HCT116 (cell line): ENCODE results near the gene OTULINL. TPM values are rescaled to one million over a fixed set of nuclear protein-coding genes. Genes with fewer than 3 reads are reported as not detected.

Experiments
- ATAC-seq: fragments of 200-7000 bp; cut with Tn5 transposase; 2 replicates; pipeline ENCODE4 v1.9.1; 2020; ENCODE audit warnings: mild to moderate bottlenecking, moderate library complexity
- BruUV-seq: library from RNA; stranded (reverse); fragments of 400-500 nt; replicated peaks from 2 replicates; lab custom pipeline; 2021; lab: Mats Ljungman, UMichigan
- CTCF ChIA-PET: fragments of 300-600 bp; sonication (Branson Sonifier 250); formaldehyde crosslinking; loops from one replicate; lab custom pipeline; 2021; ENCODE audit warnings: antibody characterized with exemption; lab: Charles Lee
- POLR2A ChIA-PET: fragments of 300-600, 350-600 bp; sonication (Branson Sonifier 250); formaldehyde crosslinking; loops from one replicate; lab custom pipeline; 2021; ENCODE audit warnings: antibody characterized with exemption; lab: Charles Lee
- RAD21 ChIA-PET, 2 experiments: fragments of 300-600 bp; sonication (Branson Sonifier 250); formaldehyde crosslinking; loops; one replicate each; lab custom pipeline; 2023; ENCODE audit warnings: low total read pairs in 2 of 2; ENCODE audit not compliant: uncharacterized antibody in 2 of 2, unreplicated experiment in 2 of 2, low non-redundant PET in 1 of 2; lab: Charles Lee
- DNase-seq: peaks from one replicate; pipeline ENCODE4 v3.0.0-alpha.2; 2010; ENCODE audit warnings: low read depth, low spot score
- H2AFZ ChIP-seq: fragments of 200-600 bp; shearing (Covaris generic), sonication (generic); 2 replicates; pipeline ENCODE4 v1.6.1; 2017; ENCODE audit warnings: low read depth, mixed run types, mixed read lengths, antibody characterized with exemption, low read length; ENCODE audit not compliant: poor library complexity, severe bottlenecking
- H3K27ac ChIP-seq: 2 replicates; pipeline ENCODE4 v1.5.1; 2012; ENCODE audit warnings: low read depth, low read length
- H3K27me3 ChIP-seq: fragments of 200-600 bp; sonication (generic); 2 replicates; pipeline ENCODE4 v1.6.1; 2016; ENCODE audit warnings: mixed run types, low read length, mixed read lengths; ENCODE audit not compliant: insufficient read depth
- H3K36me3 ChIP-seq, 2 experiments: fragments of 200-500 bp in 1 of 2; fragments of 200-600 bp in 1 of 2; sonication (Bioruptor generic) in 1 of 2; sonication (generic) in 1 of 2; 2 replicates each; pipeline versions ENCODE4 v1.5.1 to v1.6.1; 2014 to 2016; ENCODE audit warnings: low read length in 2 of 2, inconsistent platforms in 1 of 2, mixed read lengths in 1 of 2, mixed run types in 1 of 2; ENCODE audit not compliant: insufficient read depth in 2 of 2, control insufficient read depth in 1 of 2
- H3K4me1 ChIP-seq, 2 experiments: fragments of 200-600 bp in 1 of 2; sonication (generic) in 1 of 2; 2 replicates each; pipeline versions ENCODE4 v1.5.1 to v1.6.1; 2012 to 2017; ENCODE audit warnings: low read length in 2 of 2, inconsistent platforms in 1 of 2, mild to moderate bottlenecking in 1 of 2, mixed read lengths in 1 of 2, mixed run types in 1 of 2, moderate library complexity in 1 of 2; ENCODE audit not compliant: insufficient read depth in 2 of 2, control insufficient read depth in 1 of 2
- H3K4me2 ChIP-seq: fragments of 200-600 bp; sonication (generic); 2 replicates; pipeline ENCODE4 v1.6.1; 2017; ENCODE audit warnings: mixed run types, low read length, mixed read lengths
- H3K4me3 ChIP-seq, 2 experiments: fragments of 200-600 bp in 1 of 2; sonication (generic) in 1 of 2; replicated peaks in 1 of 2; 2 replicates each; pipeline ENCODE4 v1.5.1; 2011 to 2016; ENCODE audit warnings: low read length in 2 of 2, control low read depth in 1 of 2, low read depth in 1 of 2, mild to moderate bottlenecking in 1 of 2, mixed read lengths in 1 of 2, mixed run types in 1 of 2
- H3K79me2 ChIP-seq: fragments of 200-600 bp; sonication (generic); 2 replicates; pipeline ENCODE4 v1.6.1; 2017; ENCODE audit warnings: mild to moderate bottlenecking, mixed run types, low read length, moderate library complexity, mixed read lengths; ENCODE audit not compliant: insufficient read depth
- H3K9ac ChIP-seq: fragments of 200-600 bp; sonication (generic); 2 replicates; pipeline ENCODE4 v1.6.1; 2016; ENCODE audit warnings: low read length, mixed read lengths
- H3K9me2 ChIP-seq: fragments of 200-600 bp; sonication (generic), shearing (Covaris generic); 2 replicates; pipeline ENCODE4 v1.6.1; 2017; ENCODE audit warnings: mixed run types, mild to moderate bottlenecking, moderate library complexity; ENCODE audit not compliant: insufficient read depth
- H3K9me3 ChIP-seq, 2 experiments: fragments of 200-500 bp in 1 of 2; fragments of 200-600 bp in 1 of 2; sonication (Bioruptor generic) in 1 of 2; sonication (generic) in 1 of 2; 2 replicates each; pipeline ENCODE4 v1.6.1; 2014 to 2017; ENCODE audit warnings: low read length in 2 of 2, mixed read lengths in 2 of 2, inconsistent platforms in 1 of 2, low read depth in 1 of 2, mild to moderate bottlenecking in 1 of 2, mixed run types in 1 of 2, moderate library complexity in 1 of 2; ENCODE audit not compliant: control insufficient read depth in 1 of 2, insufficient read depth in 1 of 2
- H4K20me1 ChIP-seq: fragments of 200-600 bp; sonication (generic), shearing (Covaris generic); 2 replicates; pipeline ENCODE4 v1.6.1; 2017; ENCODE audit warnings: mixed run types, mild to moderate bottlenecking, moderate library complexity; ENCODE audit not compliant: insufficient read depth
- ATF3 ChIP-seq: IDR thresholded peaks from 2 replicates; pipeline ENCODE4 v1.6.1; 2012
- CBX3 ChIP-seq: IDR thresholded peaks from 2 replicates; pipeline ENCODE4 v1.6.1; 2012; ENCODE audit warnings: low read depth
- CEBPB ChIP-seq: IDR thresholded peaks from 2 replicates; pipeline ENCODE4 v1.6.1; 2012; ENCODE audit warnings: low read depth
- CTCF ChIP-seq, 3 experiments: fragments of 200-600 bp in 1 of 3; sonication (generic) in 1 of 3; IDR thresholded peaks in 2 of 3; conservative IDR thresholded peaks in 1 of 3; 2 replicates each; pipeline ENCODE4 v1.5.1; 2012 to 2017; ENCODE audit warnings: low read depth in 2 of 3, low read length in 2 of 3, antibody characterized with exemption in 1 of 3, borderline replicate concordance in 1 of 3, control low read depth in 1 of 3, mild to moderate bottlenecking in 1 of 3, mixed read lengths in 1 of 3, mixed run types in 1 of 3, moderate library complexity in 1 of 3; ENCODE audit not compliant: insufficient read depth in 1 of 3
- EGR1 ChIP-seq: IDR thresholded peaks from 2 replicates; pipeline ENCODE4 v1.6.1; 2012; ENCODE audit warnings: low read depth
- ELF1 ChIP-seq: IDR thresholded peaks from 2 replicates; pipeline ENCODE4 v1.6.1; 2012; ENCODE audit warnings: low read depth, borderline replicate concordance
- FOSL1 ChIP-seq: IDR thresholded peaks from 2 replicates; pipeline ENCODE4 v1.6.1; 2012; ENCODE audit warnings: low read depth
- JUND ChIP-seq: IDR thresholded peaks from 2 replicates; pipeline ENCODE4 v1.6.1; 2012
- MAX ChIP-seq: IDR thresholded peaks from 2 replicates; pipeline ENCODE4 v1.6.1; 2012
- REST ChIP-seq: IDR thresholded peaks from 2 replicates; pipeline ENCODE4 v1.6.1; 2012; ENCODE audit warnings: low read depth
- SIN3A ChIP-seq: IDR thresholded peaks from 2 replicates; pipeline ENCODE4 v1.6.1; 2012; ENCODE audit warnings: low read depth
- SRF ChIP-seq: IDR thresholded peaks from 2 replicates; pipeline ENCODE4 v1.6.1; 2012; ENCODE audit warnings: low read depth
- TCF7L2 ChIP-seq: IDR thresholded peaks from 2 replicates; pipeline ENCODE4 v1.7.0; 2011; ENCODE audit warnings: borderline replicate concordance, inconsistent platforms; ENCODE audit not compliant: insufficient read depth, insufficient read length; ENCODE audit errors: extremely low read depth
- YY1 ChIP-seq: IDR thresholded peaks from 2 replicates; pipeline ENCODE4 v1.6.1; 2011; ENCODE audit warnings: low read length, low read depth, moderate library complexity, mild to moderate bottlenecking; ENCODE audit not compliant: insufficient replicate concordance; ENCODE audit errors: extremely low read depth
- ZBTB33 ChIP-seq: IDR thresholded peaks from 2 replicates; pipeline ENCODE4 v1.6.1; 2011; ENCODE audit warnings: mild to moderate bottlenecking, low read length, moderate library complexity; ENCODE audit not compliant: insufficient replicate concordance; ENCODE audit errors: extremely low read depth
- ZNF274 ChIP-seq: fragments of 200-500 bp; sonication (Bioruptor generic); IDR thresholded peaks from 2 replicates; pipeline ENCODE4 v1.6.1; 2014; ENCODE audit warnings: mild to moderate bottlenecking, low read depth, low read length, inconsistent platforms
- intact Hi-C: fragments of 100-400 bp; cut with micrococcal nuclease; formaldehyde crosslinking; loops from 2 replicates; pipeline ENCODE4 v1.10.0; 2022
- total RNA-seq: library from RNA; stranded (reverse); gene quantifications from one replicate; pipeline ENCODE4 v1.2.1, GENCODE V29; 2021; ENCODE audit not compliant: unreplicated experiment

The OTULINL gene
- total RNA-seq, 1 experiment from 2014 or later, result 8.8 TPM

- Histone ChIP-seq H3K79me2 (no peaks in the 10 kb centered on the region), H3K9ac (no peak overlapping the region), H3K9me2 (no peaks in the 10 kb centered on the region), H3K36me3 (no peaks in the 10 kb centered on the region), H2AFZ (no peak overlapping the region), H3K27ac (no peak overlapping the region), H3K9me3 (no peaks in the 10 kb centered on the region), H3K27me3 (no peaks in the 10 kb centered on the region), H4K20me1 (no peaks in the 10 kb centered on the region), H3K4me3 (no peak overlapping the region), H3K4me1 (peaks cover 3 to 5% of the 10 kb centered on the region in 2 experiments; a peak in 2 of 4 replicates), H3K4me2 (no peak overlapping the region)
- intact Hi-C loops, result no loop called here
- RAD21 ChIA-PET, result no interaction called here
- no TSS peak for BruUV-seq
- DNase-seq (no peak), ATAC-seq (no peak)
- POLR2A ChIA-PET, result no interaction called here
- CTCF ChIA-PET, result no interaction called here
- TF ChIP-seq ATF3, result no peak
- TF ChIP-seq SIN3A, result no peak
- TF ChIP-seq ZBTB33, result no peak
- TF ChIP-seq MAX, result no peak
- TF ChIP-seq ELF1, result no peak
- no peak for TF ChIP-seq YY1
- no peak for TF ChIP-seq CTCF (IDR thresholded peaks at IDR 0.05 in 2 of 3, conservative IDR thresholded peaks at IDR 0.05 in 1 of 3; ENCODE audit: borderline replicate concordance in 1 of 3, insufficient read depth in 1 of 3, low read depth in 2 of 3, low read length in 2 of 3)
- no peak for TF ChIP-seq REST
- TF ChIP-seq FOSL1, result no peak
- TF ChIP-seq CBX3, result no peak
- TF ChIP-seq EGR1, result no peak
- no peak for TF ChIP-seq CEBPB
- no peak for TF ChIP-seq SRF
- TF ChIP-seq JUND, result no peak
- no peak for TF ChIP-seq ZNF274
- TF ChIP-seq TCF7L2, result no peak
- TF ChIP-seq, all 23 proteins: peak for 0
These were observed 4.4 kb upstream of the OTULINL start for GRCh38 chr5:14577079-14577725.
